ENCODE measurements around the gene GNB3. TPM values are rescaled to one million over a fixed set of nuclear protein-coding genes. Genes with fewer than 3 reads are reported as not detected.

Gene GNB3
- total and polyA plus RNA-seq, 9 of the 15 experiments (the other 6 are each of a cell fraction or from before 2014, with no cell fraction given), result 1.4 to 5.8 (median 2.0) TPM

DNA sequence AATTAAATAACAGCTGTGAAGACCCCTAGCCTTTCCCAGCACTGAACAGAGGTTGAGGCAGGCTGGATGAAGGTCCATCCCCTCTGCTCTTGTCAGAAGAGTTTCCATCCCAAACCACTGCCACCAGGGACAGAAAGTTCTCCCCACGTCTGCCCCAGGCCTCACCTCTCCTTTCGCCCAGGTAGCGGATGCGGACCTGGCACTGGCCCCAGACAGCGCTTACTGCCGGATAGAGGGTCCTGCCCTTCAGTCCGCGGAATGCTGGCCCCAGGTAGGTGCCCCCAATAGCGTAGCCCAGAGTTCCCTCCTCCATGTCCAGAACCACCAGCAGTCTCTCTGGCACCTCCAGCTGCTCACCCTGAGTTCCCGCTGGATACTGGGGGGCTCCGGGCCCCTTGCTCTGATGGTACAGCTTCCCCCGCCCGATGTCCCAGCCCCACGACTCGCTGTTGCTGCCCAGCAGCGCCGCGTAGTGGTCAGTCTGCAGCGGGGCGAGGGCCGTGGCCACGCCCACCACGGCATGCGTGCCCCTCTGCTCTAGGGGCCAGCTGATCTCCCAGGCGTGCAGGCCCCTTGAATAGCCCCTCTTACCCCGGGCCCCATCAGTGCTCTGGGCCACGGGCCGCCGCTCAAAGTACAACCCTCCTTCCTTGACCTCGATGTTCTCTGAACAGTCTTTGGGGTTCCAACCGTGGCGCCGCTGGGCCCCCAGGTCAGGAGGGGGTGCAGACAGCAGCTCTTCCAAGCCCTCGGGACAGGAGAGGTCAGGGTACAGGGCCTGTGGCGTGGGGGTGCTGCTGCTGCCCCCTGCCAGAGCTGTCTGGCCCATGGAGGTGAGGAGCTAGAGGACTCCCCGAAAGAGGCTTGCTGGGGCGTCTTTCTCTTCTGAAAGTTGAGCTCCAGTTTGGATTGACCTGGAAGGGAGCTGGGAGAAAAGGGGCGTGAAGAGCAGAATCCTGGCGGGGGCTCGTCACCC is 31.6 kb downstream of the GNB3 start (continued):
- TF ChIP-seq VEZF1 (CRISPR knock-in tag; IDR thresholded peaks at IDR 0.05), result peak; percentile 49
- TF ChIP-seq ZNF668 (CRISPR knock-in tag; IDR thresholded peaks at IDR 0.05), result no peak
- TF ChIP-seq SMAD1 (IDR thresholded peaks at IDR 0.05; ENCODE audit: low read depth, low read length, partially characterized antibody), result no peak
- TF ChIP-seq HCFC1 (IDR thresholded peaks at IDR 0.05; ENCODE audit: low read depth, low read length), result no peak
- TF ChIP-seq CCNT2 (IDR thresholded peaks at IDR 0.05; ENCODE audit: borderline replicate concordance, extremely low read depth, insufficient read length, low read depth, low read length), result peak; percentile 34
- TF ChIP-seq MEF2A (IDR thresholded peaks at IDR 0.05; ENCODE audit: control insufficient read depth, low read depth, low read length), result no peak
- TF ChIP-seq SPI1 (IDR thresholded peaks at IDR 0.05; ENCODE audit: borderline replicate concordance, low read depth, low read length), result no peak
- no peak for TF ChIP-seq NCOA6 (IDR thresholded peaks at IDR 0.05)
- no peak for TF ChIP-seq MCM5 (IDR thresholded peaks at IDR 0.05; ENCODE audit: low read depth)
- TF ChIP-seq ZNF589 (CRISPR knock-in tag; IDR thresholded peaks at IDR 0.05; ENCODE audit: low read depth), result no peak
- no peak for TF ChIP-seq SRSF9 (IDR thresholded peaks at IDR 0.05; ENCODE audit: borderline replicate concordance, low read depth, low read length)
- no peak for TF ChIP-seq ID3 (CRISPR knock-in tag; IDR thresholded peaks at IDR 0.05)
- no peak for TF ChIP-seq ID3 (tag; IDR thresholded peaks at IDR 0.05)
- TF ChIP-seq MLX (CRISPR knock-in tag; conservative IDR thresholded peaks at IDR 0.05), result no peak
- TF ChIP-seq MAFK (IDR thresholded peaks at IDR 0.05; ENCODE audit: low read length), result no peak
- 0 out of 2 replicates have a peak, but pooled peaks have one; percentile 9 for TF ChIP-seq NFIC (IDR thresholded peaks at IDR 0.05)
- TF ChIP-seq CREB1 (IDR thresholded peaks at IDR 0.05), result peak; percentile 43; the same call in 1 of the 2 replicates
- TF ChIP-seq CREB1 (CRISPR knock-in tag; IDR thresholded peaks at IDR 0.05), result peak; percentile 56; the same call in 1 of the 2 replicates
- TF ChIP-seq SMARCA5 (IDR thresholded peaks at IDR 0.05), result no peak
- TF ChIP-seq FOXA3 (CRISPR knock-in tag; conservative IDR thresholded peaks at IDR 0.05 in 1 of 2, IDR thresholded peaks at IDR 0.05 in 1 of 2), result no peak
- no peak for TF ChIP-seq ZNF212 (CRISPR knock-in tag; IDR thresholded peaks at IDR 0.05)
- no peak for TF ChIP-seq GTF2B (IDR thresholded peaks at IDR 0.05; ENCODE audit: extremely low read depth, insufficient read length)
- TF ChIP-seq ZBTB1 (CRISPR knock-in tag; IDR thresholded peaks at IDR 0.05; ENCODE audit: borderline replicate concordance, low read depth), result no peak
- TF ChIP-seq MTA2 (IDR thresholded peaks at IDR 0.05; ENCODE audit: low read depth), result no peak
- no peak for TF ChIP-seq PHTF2 (CRISPR knock-in tag; IDR thresholded peaks at IDR 0.05)
- TF ChIP-seq GABPB2 (CRISPR knock-in tag; conservative IDR thresholded peaks at IDR 0.05), result no peak

All from K562 (cell line).